Hepatocyte (in vitro differentiated cells): ENCODE data around the gene OR1N1.

Experiments
- CTCF ChIP-seq: fragments of 200-600 bp; sonication (generic); IDR thresholded peaks from 2 replicates; pipeline ENCODE4 v1.5.1; 2016; ENCODE audit warnings: antibody characterized with exemption, mild to moderate bottlenecking; ENCODE audit not compliant: poor library complexity
- EZH2 ChIP-seq: fragments of 200-600 bp; sonication (generic); IDR thresholded peaks from 2 replicates; pipeline ENCODE4 v1.6.1; 2016; ENCODE audit warnings: antibody characterized with exemption, mild to moderate bottlenecking, borderline replicate concordance

GRCh38 chr9:122506964-122507363 is 20.1 kb downstream of the OR1N1 start:
- TF ChIP-seq CTCF (no peak), EZH2 (no peak)
